HG03571 (cell line): ENCODE data around the gene ERG28.

ENCODE experiments used
- ATAC-seq: cut with Tn5 transposase; IDR thresholded peaks from one replicate; pipeline ENCODE4 v1.9.1; 2021; ENCODE audit not compliant: unreplicated experiment

Gene ERG28

GRCh38 chr14:75660238-75660629, 442 bp downstream of the ERG28 start:
- no peak for ATAC-seq

- ATAC-seq = no peak
Observed at GRCh38 chr14:75658957-75659356, 1.7 kb downstream of the ERG28 start.

GRCh38 chr14:75657331-75657730, 3.3 kb downstream of the ERG28 start:
- no peak for ATAC-seq

GRCh38 chr14:75655235-75655634, 5.4 kb downstream of the ERG28 start:
- no peak for ATAC-seq

- no peak for ATAC-seq
Observed at GRCh38 chr14:75654127-75654732, 6.4 kb downstream of the ERG28 start.

DNA sequence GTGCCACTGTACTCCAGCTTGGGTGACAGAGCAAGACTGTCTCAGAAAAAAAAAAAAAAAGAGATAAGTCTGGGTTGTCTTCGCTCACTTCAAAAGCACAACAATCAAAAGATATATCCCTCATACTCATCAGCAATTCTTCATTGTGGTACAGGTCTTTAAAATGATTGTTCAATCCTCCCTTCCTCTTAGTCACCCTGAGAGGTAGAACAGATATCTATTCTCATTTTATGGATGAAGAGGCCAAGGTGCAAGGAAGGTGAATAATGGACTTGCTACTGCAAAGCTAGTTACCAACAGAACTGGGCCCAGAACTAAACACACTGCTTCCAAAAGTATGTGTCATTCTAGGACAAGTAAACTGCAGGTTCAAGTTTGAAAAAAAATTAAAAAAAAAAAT, 7.1 kb downstream of the ERG28 start:
- no peak for ATAC-seq

DNA sequence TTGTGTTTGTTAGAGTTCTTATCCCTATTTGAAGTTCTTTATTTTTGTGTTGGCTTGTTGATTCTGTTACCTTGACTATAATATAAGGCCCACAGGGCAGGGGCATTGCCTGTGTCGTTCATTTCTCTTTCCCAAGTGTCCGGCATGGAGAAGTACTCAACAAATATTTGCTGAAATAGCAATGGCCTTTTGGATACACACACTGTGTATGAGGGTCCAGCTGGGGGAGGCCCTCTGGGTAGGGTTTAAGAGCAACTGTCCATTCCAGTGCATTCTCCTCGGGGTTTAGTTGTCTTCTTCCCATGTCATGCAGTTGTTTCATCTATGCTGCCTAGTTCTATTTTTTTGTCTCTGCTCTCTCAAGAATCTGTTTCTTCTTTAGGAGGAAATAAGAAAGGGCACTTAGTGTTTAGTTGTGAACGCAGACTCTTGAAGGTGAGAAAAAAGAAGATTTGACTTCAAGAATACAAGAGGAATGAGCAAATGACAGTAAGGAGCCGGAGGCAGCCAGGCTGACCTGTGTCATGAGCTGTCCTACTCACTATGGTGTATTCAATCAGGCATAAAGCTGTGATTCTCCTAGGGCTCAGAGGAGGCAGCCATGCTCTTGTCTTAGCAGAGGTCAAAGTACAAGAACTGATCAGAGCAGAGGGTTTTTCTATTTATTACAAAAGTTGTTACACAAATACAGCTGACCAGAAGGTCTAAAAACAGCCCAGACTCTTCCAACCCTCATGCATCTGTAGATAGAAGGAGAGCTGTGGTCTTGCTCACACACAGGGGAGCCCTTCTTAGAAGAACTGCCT, 10.2 kb downstream of the ERG28 start:
- no peak for ATAC-seq

GRCh38 chr14:75649773-75650172, 10.9 kb downstream of the ERG28 start:
- no peak for ATAC-seq

GRCh38 chr14:75649337-75649736, 11.3 kb downstream of the ERG28 start:
- no peak for ATAC-seq

- ATAC-seq = no peak
Observed at GRCh38 chr14:75648066-75648838, 12.4 kb downstream of the ERG28 start.

- no peak for ATAC-seq
Observed at GRCh38 chr14:75647640-75648039, 13.0 kb downstream of the ERG28 start.

DNA sequence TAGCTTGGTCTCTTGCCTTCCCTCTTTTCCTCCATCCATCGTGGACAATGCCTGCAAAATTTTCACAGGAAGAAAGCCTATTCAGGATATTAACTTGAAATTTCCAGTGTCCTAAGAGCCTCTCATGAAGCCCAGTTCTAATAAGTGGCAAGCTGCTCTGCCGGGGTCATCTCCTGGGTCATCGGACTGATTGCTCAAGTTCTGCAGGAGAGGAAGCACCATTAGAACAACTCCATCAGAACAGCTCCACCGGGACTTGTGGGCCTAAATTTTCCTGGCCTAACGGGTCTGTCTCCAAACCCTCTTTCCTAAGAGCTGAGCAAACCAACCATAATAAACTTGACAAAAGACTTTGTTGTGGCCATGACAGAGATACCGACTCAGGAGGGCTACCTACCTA, 13.9 kb downstream of the ERG28 start:
- no peak for ATAC-seq

GRCh38 chr14:75645056-75645455, 15.6 kb downstream of the ERG28 start:
- no peak for ATAC-seq

GRCh38 chr14:75643985-75644384, 16.7 kb downstream of the ERG28 start:
- no peak for ATAC-seq

DNA sequence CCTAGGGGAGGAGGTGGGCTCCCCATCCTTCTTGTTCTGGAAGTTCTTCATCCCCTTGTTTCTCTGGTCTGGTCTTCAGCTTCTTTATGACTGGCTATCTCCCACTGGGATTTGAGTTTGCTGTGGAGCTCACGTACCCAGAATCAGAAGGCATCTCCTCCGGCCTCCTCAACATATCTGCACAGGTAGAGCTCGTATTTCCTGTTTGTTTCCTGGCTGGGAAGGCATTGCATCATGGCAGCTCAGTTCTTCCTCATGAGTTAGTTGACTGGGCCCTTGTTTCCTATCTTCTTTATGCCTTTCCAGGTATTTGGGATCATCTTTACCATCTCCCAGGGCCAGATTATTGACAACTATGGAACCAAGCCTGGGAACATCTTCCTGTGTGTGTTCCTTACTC, 19.8 kb downstream of the ERG28 start:
- ATAC-seq = no peak

DNA sequence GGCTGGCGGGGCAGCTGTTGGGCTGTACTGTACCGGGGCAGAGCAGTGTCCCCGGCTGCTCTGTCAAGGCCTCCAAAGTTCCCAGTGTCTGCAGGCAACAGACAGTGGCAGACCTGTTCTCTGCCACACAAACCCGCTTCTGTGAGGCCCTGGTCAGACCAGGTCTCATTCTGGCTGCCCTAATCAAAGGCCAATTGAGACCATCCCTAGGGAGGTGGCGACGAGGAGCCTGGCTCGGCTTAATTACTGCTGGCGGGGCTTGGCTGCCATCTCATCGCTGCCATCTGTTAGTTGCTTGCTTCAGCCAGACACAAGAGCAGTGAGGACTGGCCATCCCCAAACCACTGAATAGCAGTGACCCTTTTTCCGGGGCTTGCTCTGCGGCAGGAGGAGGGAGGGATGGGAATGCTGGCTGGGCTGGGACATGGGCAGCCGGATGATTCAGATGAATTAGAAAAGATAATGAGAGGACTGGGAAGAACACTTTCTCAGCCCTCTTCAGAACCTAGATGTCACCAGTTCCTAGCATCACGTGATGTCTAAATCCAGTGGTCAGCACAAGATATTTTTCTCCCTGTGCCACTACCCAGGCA, 24.5 kb downstream of the ERG28 start:
- no peak for ATAC-seq

DNA sequence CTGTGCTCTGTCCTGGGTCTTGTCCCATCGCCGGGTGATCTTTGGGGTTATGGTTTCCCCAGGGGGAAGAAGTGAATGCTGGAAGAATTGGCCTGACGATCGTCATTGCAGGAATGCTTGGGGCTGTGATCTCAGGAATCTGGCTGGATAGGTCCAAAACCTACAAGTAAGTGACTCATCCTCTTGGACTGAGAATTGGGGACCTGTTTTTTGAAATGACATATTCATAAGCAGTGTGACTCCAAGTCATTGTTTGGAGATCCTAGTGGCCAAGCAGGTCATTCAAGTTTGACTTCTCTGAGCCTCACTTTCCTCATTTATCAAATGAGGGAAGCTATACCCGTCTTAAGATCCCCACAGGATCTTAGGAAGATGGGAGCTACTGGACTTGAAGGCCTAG, 25.8 kb downstream of the ERG28 start:
- ATAC-seq = no peak

GRCh38 chr14:75631453-75631831, 29.2 kb downstream of the ERG28 start:
- no peak for ATAC-seq

- ATAC-seq = no peak
Observed at GRCh38 chr14:75630695-75631452, 29.8 kb downstream of the ERG28 start.

GRCh38 chr14:75628816-75629215, 31.9 kb downstream of the ERG28 start:
- no peak for ATAC-seq

- no peak for ATAC-seq
Observed at GRCh38 chr14:75627406-75627805, 33.3 kb downstream of the ERG28 start.
